ENCODE data around the gene MRPS17. TPM values are rescaled to one million over a fixed set of nuclear protein-coding genes. Genes with fewer than 3 reads are reported as not detected.

Gene MRPS17
- 71.9 TPM for polyA plus RNA-seq (2012; ENCODE audit: insufficient read depth, insufficient read length, low read depth)

GRCh38 chr7:55951637-55952351 is at the start of gene MRPS17:
Gene MRPS17, plus strand, starts transcription at chr7:55951877. Its CDS starts 1,319 bp downstream, at chr7:55953196.
- no peak for TF ChIP-seq CTCF (IDR thresholded peaks at IDR 0.05; ENCODE audit: low read depth, low read length)
- no peaks in the 10 kb centered on the region for H3K27me3 ChIP-seq
- DNase-seq, result peak; percentile 92
- H3K4me3 ChIP-seq (ENCODE audit: low read depth, low read length), result peak within 1 kb of the TSS; percentile 99
- peaks cover 21% of the 10 kb centered on the region for H3K36me3 ChIP-seq
- no peaks in the 10 kb centered on the region for H3K9me3 ChIP-seq
- no peaks in the 10 kb centered on the region for H3K4me1 ChIP-seq

- no peaks in the 10 kb centered on the region for H3K4me1 ChIP-seq
- H3K27me3 ChIP-seq, result no peaks in the 10 kb centered on the region
- no peak for DNase-seq
- no peak overlapping the region for H3K4me3 ChIP-seq (ENCODE audit: low read depth, low read length)
- TF ChIP-seq CTCF (IDR thresholded peaks at IDR 0.05; ENCODE audit: low read depth, low read length), result no peak
- H3K9me3 ChIP-seq, result no peaks in the 10 kb centered on the region
- 0 out of 2 replicates have a peak, but pooled peaks cover 4% of the 10 kb centered on the region for H3K36me3 ChIP-seq
Observed at GRCh38 chr7:55903985-55904759, 47.5 kb upstream of the MRPS17 start.

GRCh38 chr7:55912748-55913158 is 38.9 kb upstream of the MRPS17 start:
- H3K4me3 ChIP-seq (ENCODE audit: low read depth, low read length), result no peak overlapping the region
- H3K36me3 ChIP-seq, result peaks cover 8% of the 10 kb centered on the region; the same call in 1 of the 2 replicates
- DNase-seq, result peak; percentile 26
- H3K4me1 ChIP-seq, result no peaks in the 10 kb centered on the region
- no peaks in the 10 kb centered on the region for H3K27me3 ChIP-seq
- no peak for TF ChIP-seq CTCF (IDR thresholded peaks at IDR 0.05; ENCODE audit: low read depth, low read length)
- H3K9me3 ChIP-seq, result no peaks in the 10 kb centered on the region

GRCh38 chr7:55917771-55918170 is 33.9 kb upstream of the MRPS17 start:
- no peaks in the 10 kb centered on the region for H3K4me1 ChIP-seq
- no peak for DNase-seq
- no peaks in the 10 kb centered on the region; the same call in 1 of the 2 replicates for H3K9me3 ChIP-seq
- TF ChIP-seq CTCF (IDR thresholded peaks at IDR 0.05; ENCODE audit: low read depth, low read length), result no peak
- no peaks in the 10 kb centered on the region for H3K27me3 ChIP-seq
- H3K4me3 ChIP-seq (ENCODE audit: low read depth, low read length), result no peak overlapping the region
- peaks cover 8% of the 10 kb centered on the region; the same call in 1 of the 2 replicates for H3K36me3 ChIP-seq

GRCh38 chr7:55928006-55928767 is 23.5 kb upstream of the MRPS17 start:
- no peaks in the 10 kb centered on the region for H3K36me3 ChIP-seq
- no peak overlapping the region for H3K4me3 ChIP-seq (ENCODE audit: low read depth, low read length)
- H3K9me3 ChIP-seq, result no peaks in the 10 kb centered on the region
- TF ChIP-seq CTCF (IDR thresholded peaks at IDR 0.05; ENCODE audit: low read depth, low read length), result no peak
- no peaks in the 10 kb centered on the region for H3K27me3 ChIP-seq
- no peaks in the 10 kb centered on the region for H3K4me1 ChIP-seq
- no peak for DNase-seq

All from BE2C (cell line).